Measurements from ENCODE around the gene DSG2.
"Not testable (repeated sequence)": the region's sequence is repeated elsewhere in the genome, so short reads cannot be mapped to it uniquely, and the experiment has no call there.

The DSG2 gene

DNA sequence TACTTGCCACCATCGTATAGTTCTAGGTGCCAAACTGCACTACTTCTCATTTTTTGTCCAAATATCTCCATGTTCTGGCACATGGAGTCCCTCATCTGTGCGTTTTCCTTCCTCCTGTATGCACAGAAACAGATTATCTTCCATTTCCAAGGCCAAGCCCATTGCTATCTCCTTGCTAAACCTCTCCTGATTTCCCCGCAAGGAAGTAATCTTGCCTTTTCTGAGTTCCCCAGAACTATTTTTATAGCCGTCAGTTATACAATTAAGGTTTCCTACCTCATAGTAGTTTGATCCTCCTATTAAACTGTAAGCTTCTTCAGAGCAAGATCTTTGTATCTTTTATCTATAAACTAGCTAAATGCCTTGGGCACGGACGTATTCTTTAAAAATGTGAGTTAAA is 7.2 kb downstream of the DSG2 start:
- no peaks in the 10 kb centered on the region for H3K36me3 ChIP-seq (ENCODE audit: insufficient read depth, low read length)
- no peak overlapping the region for H3K4me3 ChIP-seq (ENCODE audit: low read depth in 1 of 2, low read length in 2 of 2)
- no peak overlapping the region for H2AFZ ChIP-seq (ENCODE audit: low read depth, low read length)
- ATAC-seq (ENCODE audit: insufficient read depth, low read depth) (no peak), DNase-seq (no peak)
- no peak overlapping the region for H3K4me2 ChIP-seq (ENCODE audit: insufficient read depth, low read length)
- H3K4me1 ChIP-seq (ENCODE audit: insufficient read depth, low read length), result no peaks in the 10 kb centered on the region
- H3K9me3 ChIP-seq (ENCODE audit: insufficient read depth, low read length, severe bottlenecking), result no peaks in the 10 kb centered on the region
- TF ChIP-seq, protein P1, sequence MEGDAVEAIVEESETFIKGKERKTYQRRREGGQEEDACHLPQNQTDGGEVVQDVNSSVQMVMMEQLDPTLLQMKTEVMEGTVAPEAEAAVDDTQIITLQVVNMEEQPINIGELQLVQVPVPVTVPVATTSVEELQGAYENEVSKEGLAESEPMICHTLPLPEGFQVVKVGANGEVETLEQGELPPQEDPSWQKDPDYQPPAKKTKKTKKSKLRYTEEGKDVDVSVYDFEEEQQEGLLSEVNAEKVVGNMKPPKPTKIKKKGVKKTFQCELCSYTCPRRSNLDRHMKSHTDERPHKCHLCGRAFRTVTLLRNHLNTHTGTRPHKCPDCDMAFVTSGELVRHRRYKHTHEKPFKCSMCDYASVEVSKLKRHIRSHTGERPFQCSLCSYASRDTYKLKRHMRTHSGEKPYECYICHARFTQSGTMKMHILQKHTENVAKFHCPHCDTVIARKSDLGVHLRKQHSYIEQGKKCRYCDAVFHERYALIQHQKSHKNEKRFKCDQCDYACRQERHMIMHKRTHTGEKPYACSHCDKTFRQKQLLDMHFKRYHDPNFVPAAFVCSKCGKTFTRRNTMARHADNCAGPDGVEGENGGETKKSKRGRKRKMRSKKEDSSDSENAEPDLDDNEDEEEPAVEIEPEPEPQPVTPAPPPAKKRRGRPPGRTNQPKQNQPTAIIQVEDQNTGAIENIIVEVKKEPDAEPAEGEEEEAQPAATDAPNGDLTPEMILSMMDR (IDR thresholded peaks at IDR 0.05; ENCODE audit: borderline replicate concordance, extremely low read depth, low read length, poor library complexity, severe bottlenecking), result no peak
- TF ChIP-seq EZH2 (IDR thresholded peaks at IDR 0.05; ENCODE audit: borderline replicate concordance, low read depth, low read length, severe bottlenecking), result no peak
- H4K20me1 ChIP-seq (ENCODE audit: insufficient read depth, low read length), result no peaks in the 10 kb centered on the region
- peaks cover 4% of the 10 kb centered on the region for H3K27me3 ChIP-seq (ENCODE audit: insufficient read depth, low read length, poor library complexity)
- no peak overlapping the region for H3K9ac ChIP-seq (ENCODE audit: low read depth, low read length)
- H3K27ac ChIP-seq (ENCODE audit: low read length), result no peak overlapping the region
- no peaks in the 10 kb centered on the region for H3K79me2 ChIP-seq (ENCODE audit: insufficient read depth, low read length)

DNA sequence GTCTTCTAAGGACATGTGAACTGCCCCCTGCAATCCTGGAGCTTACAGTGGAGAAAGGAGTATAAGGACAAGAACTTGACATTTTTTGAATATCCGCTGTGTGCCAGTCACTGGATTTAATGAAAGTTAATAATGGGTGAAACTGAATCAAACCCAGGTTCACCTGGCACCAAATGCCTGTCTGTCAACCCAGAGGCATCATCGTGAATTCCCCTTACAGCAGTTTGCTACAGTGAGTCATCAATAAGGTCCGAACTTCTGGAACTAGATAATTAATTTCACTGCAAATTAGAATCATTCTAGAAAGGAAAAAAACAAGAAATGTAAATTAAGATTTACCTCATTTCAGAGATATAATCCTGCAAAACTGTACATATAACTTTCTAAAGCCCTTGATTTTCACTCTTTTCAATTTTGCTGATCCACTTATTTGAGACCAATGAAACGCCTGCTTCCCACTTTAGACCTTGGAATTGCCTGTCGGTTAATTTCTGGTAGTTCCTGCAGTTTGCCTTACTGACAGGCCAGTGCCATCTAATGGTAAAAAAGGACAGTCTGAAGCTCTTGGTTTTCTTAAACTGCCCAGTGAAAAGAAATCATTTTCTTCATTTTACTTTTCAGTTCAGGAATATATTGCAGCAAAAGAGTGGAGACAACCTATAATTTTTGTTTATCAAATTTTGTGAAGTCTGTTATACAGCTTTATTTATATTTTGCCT is 8.2 kb downstream of the DSG2 start:
- DNase-seq (no peak), ATAC-seq (ENCODE audit: insufficient read depth, low read depth) (no peak)
- H2AFZ ChIP-seq (ENCODE audit: low read depth, low read length), result no peak overlapping the region
- H4K20me1 ChIP-seq (ENCODE audit: insufficient read depth, low read length), result no peaks in the 10 kb centered on the region
- no peak for TF ChIP-seq EZH2 (IDR thresholded peaks at IDR 0.05; ENCODE audit: borderline replicate concordance, low read depth, low read length, severe bottlenecking)
- TF ChIP-seq, protein P1 (IDR thresholded peaks at IDR 0.05; ENCODE audit: borderline replicate concordance, extremely low read depth, low read length, poor library complexity, severe bottlenecking), result peak; percentile 35
- no peaks in the 10 kb centered on the region for H3K79me2 ChIP-seq (ENCODE audit: insufficient read depth, low read length)
- H3K27me3 ChIP-seq (ENCODE audit: insufficient read depth, low read length, poor library complexity), result peaks cover 3% of the 10 kb centered on the region
- H3K9ac ChIP-seq (ENCODE audit: low read depth, low read length), result no peak overlapping the region
- H3K4me3 ChIP-seq (ENCODE audit: low read depth in 1 of 2, low read length in 2 of 2), result no peak overlapping the region
- no peaks in the 10 kb centered on the region for H3K36me3 ChIP-seq (ENCODE audit: insufficient read depth, low read length)
- no peak overlapping the region for H3K27ac ChIP-seq (ENCODE audit: low read length)
- H3K4me1 ChIP-seq (ENCODE audit: insufficient read depth, low read length), result no peaks in the 10 kb centered on the region
- no peak overlapping the region for H3K4me2 ChIP-seq (ENCODE audit: insufficient read depth, low read length)
- H3K9me3 ChIP-seq (ENCODE audit: insufficient read depth, low read length, severe bottlenecking), result no peaks in the 10 kb centered on the region

DNA sequence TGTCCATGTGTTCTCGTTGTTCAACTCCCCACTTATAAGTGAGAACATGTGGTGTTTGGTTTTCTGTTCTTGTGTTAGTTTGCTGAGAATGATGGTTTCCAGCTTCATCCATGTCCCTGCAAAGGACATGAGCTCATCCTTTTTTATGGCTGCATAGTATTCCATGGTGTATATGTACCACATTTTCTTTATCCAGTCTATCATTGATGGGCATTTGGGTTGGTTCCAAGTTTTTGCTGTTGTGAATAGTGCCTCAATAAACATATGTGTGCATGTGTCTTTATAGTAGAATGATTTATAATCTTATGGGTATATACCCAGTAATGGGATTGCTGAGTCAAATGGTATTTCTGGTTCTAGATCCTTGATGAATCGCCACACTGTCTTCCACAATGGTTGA is 9.1 kb downstream of the DSG2 start:
- not testable (repeated sequence) for H4K20me1 ChIP-seq (ENCODE audit: insufficient read depth, low read length)

DNA sequence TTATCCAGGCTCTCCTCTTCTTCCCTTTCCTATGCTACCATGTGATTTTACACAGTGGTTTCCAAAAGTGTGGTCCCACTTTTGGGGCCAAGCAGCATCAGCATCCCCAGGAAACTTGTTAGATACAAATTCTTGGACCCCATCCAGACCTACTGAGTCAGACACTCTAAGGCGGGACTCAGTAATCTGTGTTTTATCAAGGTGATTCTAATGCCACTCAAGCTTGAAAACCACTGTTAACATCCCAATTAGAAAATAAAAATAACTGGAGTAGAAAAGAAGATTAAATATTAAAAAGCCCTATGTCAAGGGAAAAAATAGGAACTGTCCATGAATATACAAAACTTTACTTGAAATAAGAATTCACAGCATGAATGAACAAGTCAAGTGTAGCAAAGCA is 10.8 kb downstream of the DSG2 start:
- no peak overlapping the region for H3K9ac ChIP-seq (ENCODE audit: low read depth, low read length)
- no peak overlapping the region for H3K27ac ChIP-seq (ENCODE audit: low read length)
- no peak overlapping the region for H3K4me3 ChIP-seq (ENCODE audit: low read depth in 1 of 2, low read length in 2 of 2)
- H3K4me2 ChIP-seq (ENCODE audit: insufficient read depth, low read length), result no peak overlapping the region
- no peaks in the 10 kb centered on the region for H3K79me2 ChIP-seq (ENCODE audit: insufficient read depth, low read length)
- ATAC-seq (ENCODE audit: insufficient read depth, low read depth) (no peak), DNase-seq (no peak)
- H3K4me1 ChIP-seq (ENCODE audit: insufficient read depth, low read length), result no peaks in the 10 kb centered on the region
- H2AFZ ChIP-seq (ENCODE audit: low read depth, low read length), result no peak overlapping the region
- no peaks in the 10 kb centered on the region for H3K36me3 ChIP-seq (ENCODE audit: insufficient read depth, low read length)
- TF ChIP-seq EZH2 (IDR thresholded peaks at IDR 0.05; ENCODE audit: borderline replicate concordance, low read depth, low read length, severe bottlenecking), result no peak
- TF ChIP-seq, protein P1 (IDR thresholded peaks at IDR 0.05; ENCODE audit: borderline replicate concordance, extremely low read depth, low read length, poor library complexity, severe bottlenecking), result no peak
- H3K27me3 ChIP-seq (ENCODE audit: insufficient read depth, low read length, poor library complexity), result peaks cover 13% of the 10 kb centered on the region
- no peaks in the 10 kb centered on the region for H4K20me1 ChIP-seq (ENCODE audit: insufficient read depth, low read length)
- H3K9me3 ChIP-seq (ENCODE audit: insufficient read depth, low read length, severe bottlenecking), result no peaks in the 10 kb centered on the region

More for the DNA sequence above, 9.1 kb downstream of the DSG2 start:
- not testable (repeated sequence) for H3K27me3 ChIP-seq (ENCODE audit: insufficient read depth, low read length, poor library complexity); H3K4me1 ChIP-seq (ENCODE audit: insufficient read depth, low read length); H3K9me3 ChIP-seq (ENCODE audit: insufficient read depth, low read length, severe bottlenecking); H3K27ac ChIP-seq (ENCODE audit: low read length); H3K4me2 ChIP-seq (ENCODE audit: insufficient read depth, low read length); ATAC-seq (ENCODE audit: insufficient read depth, low read depth); H2AFZ ChIP-seq (ENCODE audit: low read depth, low read length); DNase-seq; H3K4me3 ChIP-seq (ENCODE audit: low read depth in 1 of 2, low read length in 2 of 2); H3K9ac ChIP-seq (ENCODE audit: low read depth, low read length); H3K79me2 ChIP-seq (ENCODE audit: insufficient read depth, low read length); H3K36me3 ChIP-seq (ENCODE audit: insufficient read depth, low read length)
